Motor neuron (in vitro differentiated cells): Measurements from ENCODE around the gene IQSEC1. TPM values are rescaled to one million over a fixed set of nuclear protein-coding genes. Genes with fewer than 3 reads are reported as not detected.
"Not testable (repeated sequence)": the region's sequence is repeated elsewhere in the genome, so short reads cannot be mapped to it uniquely, and the experiment has no call there.

Experiments used
- ATAC-seq, 8 experiments: fragments of 200-7000 bp; cut with Tn5 transposase; replicated peaks in 6 of 8; 2 replicates each; pipeline ENCODE4 v1.8.0; 2021; ENCODE audit warnings: mild to moderate bottlenecking in 8 of 8, moderate library complexity in 8 of 8
- H3K27ac ChIP-seq, 2 donors: fragments of 250-450 bp; sonication (Bioruptor Pico); 2 replicates each; pipeline ENCODE4 v1.9.0; 2021; ENCODE audit warnings: antibody characterized with exemption in 2 of 2, mild to moderate bottlenecking in 2 of 2, moderate library complexity in 1 of 2
- H3K4me1 ChIP-seq, 2 donors: fragments of 250-450 bp; sonication (Bioruptor Pico); replicated peaks in 1 of 2; 2 replicates each; pipeline ENCODE4 v1.6.1; 2021; ENCODE audit warnings: antibody characterized with exemption in 2 of 2, mild to moderate bottlenecking in 2 of 2, moderate library complexity in 1 of 2
- H3K4me3 ChIP-seq, 5 donors: fragments of 250-450 bp; sonication (Bioruptor Pico); 2 replicates each; pipeline ENCODE4 v1.9.0; 2021; ENCODE audit warnings: antibody characterized with exemption in 5 of 5, mild to moderate bottlenecking in 5 of 5, moderate library complexity in 4 of 5
- WGBS, 10 experiments: fragments of 450-650 bp; shearing (Covaris generic); methylation state at CpG; one replicate each; pipeline ENCODE4 v1.0.0; 2022; 5-methylcytosine and 5-hydroxymethylcytosine counted together
- in situ Hi-C, 9 experiments: fragments of 400-800 bp; cut with MboI; loops; one replicate each; pipeline ENCODE4 v1.15.0; 2021; ENCODE audit warnings: low sequenced_read_pairs in 9 of 9, low pct_unique_long_range_greater_than_20kb in 2 of 9; ENCODE audit not compliant: unreplicated experiment in 9 of 9
- total RNA-seq, 8 experiments: library from RNA; unstranded; fragments of 300-600 nt; gene quantifications; 2 replicates each; pipeline versions ENCODE4 v1.2.3 to v1.2.4, GENCODE V29; 2022

Gene IQSEC1
- total RNA-seq, 8 experiments from 2014 or later, result 12.2 to 25.9 (median 18.3) TPM

DNA sequence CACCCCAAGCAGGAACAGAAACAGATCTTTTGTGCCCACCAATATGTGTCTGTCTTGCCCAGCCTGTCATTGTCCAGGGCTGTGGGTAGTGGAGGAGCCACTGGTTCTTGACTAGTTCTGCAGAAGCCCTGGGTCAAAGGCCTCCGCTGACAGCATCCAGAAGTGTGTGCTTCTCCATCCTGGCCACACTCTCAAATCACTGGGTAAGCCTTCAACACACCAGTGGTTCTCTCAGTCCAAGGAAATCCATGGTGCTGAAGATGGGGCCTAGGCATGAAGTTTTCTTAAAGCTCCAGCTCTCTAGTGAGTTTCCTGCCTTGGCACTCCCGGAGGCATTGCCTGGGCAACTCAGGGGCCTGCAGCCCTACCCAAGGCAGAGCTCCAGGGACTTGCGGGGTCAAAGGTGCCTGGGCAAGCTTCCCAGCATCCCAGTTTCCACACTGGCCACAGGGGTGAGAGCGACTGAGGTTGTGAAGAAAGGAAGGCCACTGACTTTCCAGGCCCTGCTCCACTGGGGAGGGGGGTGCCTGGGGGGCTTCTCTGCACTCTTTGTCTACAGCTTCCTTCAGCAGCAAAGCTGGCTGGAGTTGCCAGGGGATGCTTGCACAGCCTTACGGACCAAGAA, 193.9 kb downstream of the IQSEC1 start:
- H3K27ac ChIP-seq, result no peak overlapping the region
- H3K4me3 ChIP-seq, result no peak overlapping the region
- ATAC-seq, result peak in 1 of 8 experiments; percentile 4
- 61 to 100% methylated on average over 1 to 3 of the region's 5 CpGs; no CpG with 5 or more reads in 8 of the 10 experiments for WGBS, 10 experiments
- in situ Hi-C loops, result no loop called here
- H3K4me1 ChIP-seq, result peaks cover 16 to 26% of the 10 kb centered on the region in 2 donors

DNA sequence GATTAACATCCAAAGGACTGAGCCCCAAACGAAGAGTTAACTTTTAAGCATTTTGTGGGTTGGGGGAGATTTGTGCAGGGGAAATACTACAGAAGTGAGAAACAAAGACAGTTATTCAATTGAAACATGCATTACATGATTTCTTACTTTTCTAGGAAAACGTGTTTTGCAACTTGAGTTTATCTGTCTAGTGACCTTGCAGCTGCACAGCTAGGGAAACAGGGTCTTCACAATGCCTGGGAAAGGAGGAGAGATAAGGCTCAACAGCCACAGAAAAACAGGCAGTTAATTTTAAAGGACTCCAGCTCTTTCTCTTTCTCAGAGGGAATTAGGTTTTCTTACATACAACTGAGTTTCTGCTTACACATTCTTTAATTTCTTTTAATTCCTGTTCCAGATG, 194.5 kb downstream of the IQSEC1 start:
- ATAC-seq, in situ Hi-C loops, H3K27ac ChIP-seq, H3K4me3 ChIP-seq: not testable (repeated sequence)
- 0 to 80% (median 46%) methylated on average over 1 to 2 of the region's 2 CpGs; no CpG with 5 or more reads in 2 of the 10 experiments for WGBS, 10 experiments
- H3K4me1 ChIP-seq, result peaks cover 16 to 26% of the 10 kb centered on the region in 2 donors

GRCh38 chr3:12878141-12878574, 195.1 kb downstream of the IQSEC1 start:
- no peak overlapping the region for H3K27ac ChIP-seq
- H3K4me3 ChIP-seq, result no peak overlapping the region
- peak in 1 of 8 experiments; percentile 57 for ATAC-seq
- WGBS, 10 experiments, result 88% methylated on average over 2 of the region's 2 CpGs; no CpG with 5 or more reads in 9 of the 10 experiments
- peaks cover 16 to 26% of the 10 kb centered on the region in 2 donors for H3K4me1 ChIP-seq
- in situ Hi-C loops, result no loop called here

DNA sequence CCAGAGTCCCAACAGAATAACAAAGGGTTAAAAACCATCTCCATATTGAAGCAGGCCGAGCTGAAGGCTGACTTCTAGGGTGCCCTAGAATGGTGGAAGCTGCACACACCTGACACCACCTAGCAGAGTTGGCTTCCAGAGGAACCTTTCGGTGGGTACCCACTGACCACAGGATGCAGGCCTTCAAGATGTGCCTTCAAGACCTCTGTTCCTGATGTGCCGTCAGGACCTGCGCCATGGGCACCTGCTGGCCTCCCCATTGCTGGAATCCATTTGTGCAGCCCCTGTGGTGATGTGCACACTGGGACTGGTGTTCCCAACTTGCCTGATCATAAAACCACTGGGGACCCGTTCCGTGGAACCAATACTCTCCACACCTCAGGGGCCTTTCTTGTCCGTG, 196.2 kb downstream of the IQSEC1 start:
- Histone ChIP-seq H3K4me3 (no peak overlapping the region), H3K27ac (peak overlapping the region in 1 of 2 donors; percentile 41), H3K4me1 (peaks cover 19 to 29% of the 10 kb centered on the region in 2 donors)
- WGBS, 10 experiments, result 20 to 100% (median 100%) methylated on average over 1 to 4 of the region's 7 CpGs; no CpG with 5 or more reads in 6 of the 10 experiments
- in situ Hi-C loops, result no loop called here
- ATAC-seq, result no peak

- Histone ChIP-seq H3K4me3 (no peak overlapping the region), H3K4me1 (peaks cover 24 to 34% of the 10 kb centered on the region in 2 donors), H3K27ac (peak overlapping the region in 1 of 2 donors; percentile 41)
- WGBS, 10 experiments, result 52 to 90% (median 73%) methylated on average over 2 to 9 of the region's 60 CpGs; no CpG with 5 or more reads in 6 of the 10 experiments
- in situ Hi-C loops, result no loop called here
- peak; percentile 28 to 97 (median 95) for ATAC-seq
These were observed 197.1 kb downstream of the IQSEC1 start for GRCh38 chr3:12875857-12876836.

DNA sequence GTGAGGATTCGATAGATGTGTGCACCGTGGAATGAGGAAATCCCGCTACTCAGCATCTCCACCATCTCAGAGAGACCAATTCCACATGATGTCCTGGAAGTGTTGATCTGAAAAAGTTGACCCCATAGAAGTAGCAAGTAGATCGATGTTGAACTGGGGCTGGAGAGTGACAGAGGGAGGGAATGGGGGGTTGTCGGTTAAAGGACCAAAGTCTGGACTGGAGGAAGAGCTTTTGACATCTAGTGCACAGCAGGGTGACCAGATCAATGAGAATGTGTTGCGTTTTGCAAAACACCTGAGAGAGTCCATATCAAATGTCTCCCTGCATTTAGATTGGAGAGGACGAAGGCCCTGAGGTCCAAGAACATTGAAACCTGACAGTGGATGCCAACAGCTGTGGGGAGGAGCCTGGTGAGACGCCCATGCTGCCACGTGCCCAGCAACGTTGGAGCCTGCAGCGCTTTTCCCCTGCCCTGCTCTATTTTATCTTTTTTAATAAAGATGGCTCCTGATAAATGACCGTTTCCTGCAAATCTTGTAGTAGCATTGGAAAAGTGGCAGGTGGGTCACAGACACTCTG, 201.7 kb downstream of the IQSEC1 start:
- ATAC-seq, result peak in 1 of 8 experiments; percentile 6
- WGBS, 10 experiments, result 39 to 93% (median 81%) methylated on average over 3 to 11 of the region's 12 CpGs; no CpG with 5 or more reads in 2 of the 10 experiments
- Histone ChIP-seq H3K27ac (no peak overlapping the region), H3K4me3 (no peak overlapping the region), H3K4me1 (peaks cover 36 to 37% of the 10 kb centered on the region in 2 donors)
- in situ Hi-C loops, result loop anchor here in 1 of 9 experiments (25.0 kb wide), 1 partner anchor 116 kb away; no protein-coding TSS in a partner anchor

DNA sequence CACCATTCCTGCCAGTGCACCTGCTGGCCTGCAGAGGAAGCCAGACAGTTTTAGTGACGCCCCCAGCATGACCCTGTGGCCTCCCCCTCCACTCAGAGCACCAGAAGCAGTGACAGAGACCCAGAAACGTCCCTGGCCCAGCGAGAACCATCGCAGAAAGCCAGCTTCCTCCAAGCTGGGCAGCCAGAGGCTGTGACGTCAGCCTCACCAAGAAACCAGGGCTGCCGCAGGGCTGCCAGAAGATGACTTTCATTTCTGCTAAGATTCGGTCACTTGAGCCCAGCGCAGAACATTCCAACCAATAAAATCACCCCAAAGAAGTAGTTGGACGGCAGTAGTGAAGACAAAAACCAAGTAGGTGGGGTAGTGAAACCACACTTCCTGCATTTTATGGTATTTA, 202.3 kb downstream of the IQSEC1 start:
- WGBS, 10 experiments, result 0 to 80% (median 66%) methylated on average over 1 to 8 of the region's 9 CpGs; no CpG with 5 or more reads in 4 of the 10 experiments
- in situ Hi-C loops, result loop anchor here in 1 of 9 experiments (25.0 kb wide), 1 partner anchor 116 kb away; no protein-coding TSS in a partner anchor
- ATAC-seq, result peak in 2 of 8 experiments; percentile 15 to 69
- H3K4me3 ChIP-seq, result no peak overlapping the region
- H3K4me1 ChIP-seq, result peaks cover 32% of the 10 kb centered on the region in 2 donors
- no peak overlapping the region for H3K27ac ChIP-seq

DNA sequence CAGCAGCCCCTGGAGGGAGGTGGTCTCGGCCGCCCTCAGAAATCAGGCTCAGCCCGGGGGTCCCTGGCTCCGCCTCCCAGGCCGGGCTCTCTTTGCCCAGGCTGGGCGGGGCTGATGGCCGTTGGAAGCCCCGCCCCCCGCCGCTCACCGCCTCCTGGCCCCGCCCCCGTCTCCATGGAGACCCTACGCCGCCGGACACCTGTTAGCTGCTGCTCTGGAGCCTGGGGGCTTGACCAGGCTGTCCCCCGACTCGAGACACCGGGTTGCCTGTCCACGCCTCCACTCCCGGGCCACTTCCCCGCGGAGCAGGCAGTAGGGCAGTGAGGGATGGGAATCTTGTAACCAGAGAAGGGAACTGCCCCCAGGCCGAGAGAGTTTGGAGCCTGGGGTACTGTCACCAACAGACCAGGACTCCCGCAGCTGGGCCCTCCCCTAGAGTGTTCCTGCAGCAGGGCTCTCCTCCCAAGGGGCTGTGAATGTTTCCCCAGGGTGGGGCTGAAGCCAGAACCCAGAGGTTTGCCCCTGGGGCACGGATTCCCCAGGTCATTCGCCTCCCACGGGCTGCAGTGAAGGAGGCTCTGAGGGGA, 204.1 kb downstream of the IQSEC1 start:
- 20 to 80% methylated on average over 1 to 2 of the region's 28 CpGs; no CpG with 5 or more reads in 8 of the 10 experiments for WGBS, 10 experiments
- H3K4me3 ChIP-seq, result peak overlapping the region; percentile 24 to 45 (median 41)

GRCh38 chr3:12868039-12869034, 204.9 kb downstream of the IQSEC1 start:
- H3K4me1 ChIP-seq, result peaks cover 21 to 27% of the 10 kb centered on the region in 2 donors
- peak overlapping the region; percentile 24 to 45 (median 41) for H3K4me3 ChIP-seq
- ATAC-seq, result peak; percentile 83 to 92 (median 88)
- WGBS, 10 experiments, result 0 to 24% (median 1%) methylated on average over 1 to 12 of the region's 45 CpGs; no CpG with 5 or more reads in 1 of the 10 experiments
- peak overlapping the region; percentile 82 to 87 for H3K27ac ChIP-seq
- in situ Hi-C loops, result loop anchor here in 1 of 9 experiments (25.0 kb wide), 1 partner anchor 119 kb away; no protein-coding TSS in a partner anchor

More for the DNA sequence above, 204.1 kb downstream of the IQSEC1 start:
- in situ Hi-C loops, result loop anchor here in 1 of 9 experiments (25.0 kb wide), 1 partner anchor 118 kb away; no protein-coding TSS in a partner anchor
- peaks cover 21 to 27% of the 10 kb centered on the region in 2 donors for H3K4me1 ChIP-seq
- ATAC-seq, result peak in 7 of 8 experiments; percentile 12 to 71 (median 66)
- peak overlapping the region; percentile 82 to 87 for H3K27ac ChIP-seq

DNA sequence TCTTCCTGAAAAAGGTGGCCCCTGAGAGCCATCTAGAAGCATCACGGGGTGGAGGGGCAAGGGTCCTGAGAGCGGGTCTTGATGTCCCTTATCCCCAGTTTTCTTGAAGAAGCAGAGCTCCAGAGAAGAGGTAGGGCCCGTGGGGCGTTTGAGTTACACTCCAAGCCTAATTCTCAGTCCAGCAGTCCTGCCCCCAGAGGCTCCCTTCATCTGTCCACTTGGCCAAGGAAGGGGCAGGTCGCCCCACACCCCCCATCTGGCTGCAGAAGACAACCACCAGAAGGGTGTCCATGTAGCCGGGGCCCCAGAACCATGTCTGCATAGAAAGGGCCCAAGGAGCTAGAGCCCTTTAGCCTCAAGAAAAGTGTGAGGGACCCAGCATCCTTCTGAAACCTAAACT, 206.4 kb downstream of the IQSEC1 start:
- no peak overlapping the region for H3K27ac ChIP-seq
- no peak overlapping the region for H3K4me3 ChIP-seq
- peaks cover 16 to 24% of the 10 kb centered on the region in 2 donors for H3K4me1 ChIP-seq
- no peak for ATAC-seq
- WGBS, 10 experiments, result 50 to 63% methylated on average over 2 of the region's 6 CpGs; no CpG with 5 or more reads in 8 of the 10 experiments
- in situ Hi-C loops, result loop anchor here in 1 of 9 experiments (25.0 kb wide), 1 partner anchor 120 kb away; no protein-coding TSS in a partner anchor

DNA sequence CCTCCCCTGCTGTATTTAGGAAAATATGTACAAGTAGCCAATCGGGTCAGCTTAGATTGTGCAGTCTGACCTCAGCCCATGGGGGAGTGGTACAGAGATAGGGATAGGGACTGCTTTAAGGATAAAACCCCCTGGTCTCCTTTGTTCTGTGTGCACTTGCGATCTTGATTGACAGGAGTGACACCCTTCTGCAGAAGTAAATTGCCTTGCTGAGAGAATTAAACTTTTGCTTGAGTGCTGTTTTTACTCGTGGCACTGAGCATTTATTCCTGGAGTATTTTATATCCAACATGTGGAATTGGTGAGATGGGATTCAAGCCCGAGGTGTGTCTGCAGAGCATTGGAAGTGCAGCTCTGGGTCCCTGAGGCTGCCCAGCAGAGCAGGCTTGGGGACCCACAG, 208.0 kb downstream of the IQSEC1 start:
- Histone ChIP-seq H3K27ac (no peak overlapping the region), H3K4me3 (no peak overlapping the region), H3K4me1 (peaks cover 12 to 18% of the 10 kb centered on the region in 2 donors)
- in situ Hi-C loops, result loop anchor here in 1 of 9 experiments (25.0 kb wide), 1 partner anchor 122 kb away; no protein-coding TSS in a partner anchor
- WGBS, 10 experiments, result 20 to 100% (median 66%) methylated on average over 1 to 4 of the region's 4 CpGs; no CpG with 5 or more reads in 2 of the 10 experiments
- no peak for ATAC-seq
